Endothelial cell of umbilical vein (primary cell): ENCODE measurements around the gene ZER1. TPM values are rescaled to one million over a fixed set of nuclear protein-coding genes. Genes with fewer than 3 reads are reported as not detected.

Source experiments
- BruUV-seq: library from RNA; stranded (reverse); fragments of 400-500 nt; replicated peaks from 2 replicates; lab custom pipeline; 2021; lab: Mats Ljungman, UMichigan
- CTCF ChIA-PET: fragments of 300-600, 350-600 bp; sonication (Branson Sonifier 250); formaldehyde crosslinking; loops from one replicate; lab custom pipeline; 2021; ENCODE audit warnings: antibody characterized with exemption, inconsistent platforms; lab: Charles Lee
- POLR2A ChIA-PET: fragments of 300-600, 350-600 bp; sonication (Branson Sonifier 250); formaldehyde crosslinking; loops from one replicate; lab custom pipeline; 2021; ENCODE audit warnings: antibody characterized with exemption, inconsistent platforms; lab: Charles Lee
- DNase-seq: peaks from one replicate; pipeline ENCODE4 v3.0.0-alpha.2; 2011; ENCODE audit warnings: low read depth, low spot score
- FAIRE-seq: peaks from 2 replicates; lab custom pipeline; 2011; peaks lifted over from hg19 to GRCh38; lab: Jason Lieb, UNC
- H2AFZ ChIP-seq: 2 replicates; pipeline ENCODE4 v1.6.0; 2012; ENCODE audit warnings: low read depth, low read length, control low read depth, inconsistent platforms
- H3K27ac ChIP-seq: 2 replicates; pipeline ENCODE4 v1.5.1; 2011; ENCODE audit warnings: low read depth, mild to moderate bottlenecking, control low read depth, low read length, moderate library complexity; ENCODE audit not compliant: insufficient read depth
- H3K27me3 ChIP-seq, 2 experiments: 2 replicates each; pipeline versions ENCODE4 v1.6.0 to v1.6.1; 2011; ENCODE audit warnings: low read length in 2 of 2, mixed read lengths in 1 of 2; ENCODE audit not compliant: control insufficient read depth in 2 of 2, insufficient read depth in 2 of 2
- H3K36me3 ChIP-seq, 2 experiments: 2 replicates in 1 of 2; 3 replicates in 1 of 2; pipeline ENCODE4 v1.5.1; 2011; ENCODE audit warnings: low read length in 2 of 2, mild to moderate bottlenecking in 1 of 2, moderate library complexity in 1 of 2; ENCODE audit not compliant: control insufficient read depth in 2 of 2, insufficient read depth in 2 of 2; ENCODE audit errors: extremely low read depth in 1 of 2
- H3K4me1 ChIP-seq: 3 replicates; pipeline ENCODE4 v1.5.1; 2011; ENCODE audit warnings: mild to moderate bottlenecking, low read length; ENCODE audit not compliant: control insufficient read depth, insufficient read depth; ENCODE audit errors: extremely low read depth
- H3K4me2 ChIP-seq: 2 replicates; pipeline ENCODE4 v1.6.1; 2011; ENCODE audit warnings: low read length, control low read depth, mixed read lengths; ENCODE audit not compliant: insufficient read depth
- H3K4me3 ChIP-seq, 3 experiments: fragments of 200-600 bp in 1 of 3; sonication (generic), shearing (Covaris generic) in 1 of 3; replicated peaks in 1 of 3; 2 replicates each; pipeline ENCODE4 v1.5.1; 2011 to 2016; ENCODE audit warnings: control low read depth in 3 of 3, low read length in 3 of 3, mild to moderate bottlenecking in 2 of 3, inconsistent platforms in 1 of 3, low read depth in 1 of 3, moderate library complexity in 1 of 3; ENCODE audit not compliant: insufficient read depth in 1 of 3
- H3K79me2 ChIP-seq: 2 replicates; pipeline ENCODE4 v1.6.0; 2012; ENCODE audit warnings: low read length, inconsistent platforms; ENCODE audit not compliant: control insufficient read depth, insufficient read depth
- H3K9ac ChIP-seq: replicated peaks from 2 replicates; pipeline ENCODE3; 2011; ENCODE audit warnings: low read length, control low read depth; ENCODE audit not compliant: insufficient read depth; ENCODE audit errors: extremely low read depth
- H3K9me1 ChIP-seq: replicated peaks from 3 replicates; pipeline ENCODE4 v1.6.0; 2011; ENCODE audit warnings: mild to moderate bottlenecking, low read length; ENCODE audit not compliant: control insufficient read depth, insufficient read depth; ENCODE audit errors: extremely low read depth
- H3K9me3 ChIP-seq: replicated peaks from 2 replicates; pipeline ENCODE4 v1.5.1; 2012; ENCODE audit warnings: low read length, inconsistent platforms; ENCODE audit not compliant: control insufficient read depth, insufficient read depth
- H4K20me1 ChIP-seq: replicated peaks from 2 replicates; pipeline ENCODE3; 2011; ENCODE audit warnings: mild to moderate bottlenecking, low read length; ENCODE audit not compliant: control insufficient read depth, insufficient read depth; ENCODE audit errors: extremely low read depth
- EZH2 ChIP-seq: IDR thresholded peaks from 2 replicates; pipeline ENCODE4 v1.6.1; 2012; ENCODE audit warnings: borderline replicate concordance, low read depth, mild to moderate bottlenecking, moderate library complexity, low read length, inconsistent platforms; ENCODE audit not compliant: severe bottlenecking
- FOS ChIP-seq: IDR thresholded peaks from 2 replicates; pipeline ENCODE4 v1.6.1; 2011; ENCODE audit warnings: mild to moderate bottlenecking, low read length, moderate library complexity, borderline replicate concordance; ENCODE audit not compliant: insufficient read depth
- GATA2 ChIP-seq: IDR thresholded peaks from 2 replicates; pipeline ENCODE4 v1.7.0; 2011; ENCODE audit warnings: low read depth, mild to moderate bottlenecking, moderate library complexity, mixed read lengths, low read length; ENCODE audit not compliant: insufficient read length, insufficient read depth
- JUN ChIP-seq: IDR thresholded peaks from 2 replicates; pipeline ENCODE4 v1.6.1; 2011; ENCODE audit warnings: borderline replicate concordance, low read depth; ENCODE audit not compliant: insufficient read length, insufficient read depth
- MAX ChIP-seq: IDR thresholded peaks from 2 replicates; pipeline ENCODE4 v1.6.1; 2011; ENCODE audit not compliant: insufficient read depth, insufficient read length
- MYC ChIP-seq: IDR thresholded peaks from one replicate; pipeline ENCODE4 v1.6.1; 2011; ENCODE audit warnings: mild to moderate bottlenecking, low read depth, low read length
- POLR2A ChIP-seq: IDR thresholded peaks from 2 replicates; pipeline ENCODE4 v1.6.1; 2012; ENCODE audit warnings: low read depth, mild to moderate bottlenecking, control low read depth, low read length
- POLR2AphosphoS5 ChIP-seq: IDR thresholded peaks from 2 replicates; pipeline ENCODE4 v1.6.1; 2012; ENCODE audit warnings: low read depth, mild to moderate bottlenecking, control low read depth, low read length, moderate library complexity; ENCODE audit not compliant: insufficient read depth
- dilution Hi-C: fragments of 300-500 bp; cut with MboI; formaldehyde crosslinking; loops from one replicate; pipeline ENCODE4 v1.15.0; 2019; ENCODE audit warnings: low sequenced_read_pairs; ENCODE audit not compliant: extremely low pct_ligation_motif_present
- intact Hi-C: fragments of 100-400 bp; cut with micrococcal nuclease; formaldehyde crosslinking; loops from one replicate; pipeline ENCODE4 v1.10.0; 2022
- polyA plus RNA-seq, 4 experiments: library from polyadenylated mRNA; depleted of rRNA in 3 of 4; stranded (reverse) in 3 of 4; unstranded in 1 of 4; fragments of >200 nt; gene quantifications; 2 replicates each; pipeline versions ENCODE4 v1.2.1 to v1.2.3, GENCODE V29; 2011 to 2012; ENCODE audit warnings: missing spikeins in 1 of 4
- total RNA-seq: library from RNA; stranded (reverse); gene quantifications from 2 replicates; pipeline ENCODE4 v1.2.3, GENCODE V29; 2021
- TF ChIP-seq, protein P1 (sequence below), 2 donors: IDR thresholded peaks; 1 replicate in 1 of 2; 2 replicates in 1 of 2; pipeline ENCODE4 v1.5.1; 2011; ENCODE audit warnings: low read length in 2 of 2, mild to moderate bottlenecking in 2 of 2, moderate library complexity in 2 of 2, control low read depth in 1 of 2, inconsistent platforms in 1 of 2, low read depth in 1 of 2; ENCODE audit not compliant: insufficient read depth in 1 of 2; ENCODE audit errors: extremely low read depth in 1 of 2

The ZER1 gene
- total and polyA plus RNA-seq, 2 donors (not counting 3 experiments of a cell fraction or from before 2014, with no cell fraction given): 23.0 to 29.9 TPM

DNA sequence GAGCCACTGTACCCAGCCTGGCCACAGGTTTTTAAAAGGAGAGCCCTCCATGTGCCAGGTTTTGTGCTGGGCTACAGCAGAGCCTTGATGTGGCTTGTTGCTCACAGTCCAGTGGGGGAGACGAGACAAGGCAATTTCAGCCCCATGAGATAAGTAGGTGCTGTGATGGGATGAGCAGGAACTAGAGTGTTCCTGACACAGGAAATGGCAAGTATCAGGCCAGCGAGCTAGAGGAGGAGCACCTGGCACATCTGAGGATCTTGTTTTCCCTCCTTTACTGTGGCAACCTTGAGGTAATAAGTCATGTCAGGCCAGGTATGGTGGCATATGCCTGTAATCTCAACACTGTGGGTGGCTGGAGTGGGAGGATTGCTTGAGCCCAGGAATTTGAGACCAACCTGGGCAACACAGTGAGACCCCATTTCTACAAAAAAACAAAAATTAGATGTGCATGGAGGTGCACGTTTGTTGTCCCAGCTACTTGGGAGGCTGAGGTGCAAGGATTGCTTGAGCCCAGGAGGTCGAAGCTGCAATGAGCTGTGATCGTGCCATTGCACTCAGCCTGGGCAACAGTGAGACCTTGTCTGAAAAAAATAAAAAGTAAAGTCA lies 44.0 kb downstream of the ZER1 start:
- dilution Hi-C loops (no loop called here), intact Hi-C loops (no loop called here)
- Histone ChIP-seq H3K4me3 (no peak overlapping the region), H3K27ac (no peak overlapping the region), H3K4me2 (no peak overlapping the region), H3K4me1 (peaks cover 5% of the 10 kb centered on the region), H3K9ac (no peak overlapping the region), H4K20me1 (no peaks in the 10 kb centered on the region), H3K9me1 (no peaks in the 10 kb centered on the region), H3K79me2 (no peaks in the 10 kb centered on the region), H2AFZ (no peak overlapping the region), H3K9me3 (no peaks in the 10 kb centered on the region), H3K36me3 (no peaks in the 10 kb centered on the region), H3K27me3 (no peaks in the 10 kb centered on the region)
- ChIA-PET CTCF (interaction anchor here (0.9 to 1.3 kb wide), 2 partner anchors 26 to 90 kb away, joined by 3 read pairs; partner anchors contain the start of gene PKN3), POLR2A (no interaction called here)
- DNase-seq: no peak
- no TSS peak for BruUV-seq
- no peak for TF ChIP-seq FOS
- no peak for TF ChIP-seq JUN
- no peak for TF ChIP-seq POLR2AphosphoS5
- TF ChIP-seq EZH2: no peak
- no peak for TF ChIP-seq GATA2
- TF ChIP-seq, protein P1, sequence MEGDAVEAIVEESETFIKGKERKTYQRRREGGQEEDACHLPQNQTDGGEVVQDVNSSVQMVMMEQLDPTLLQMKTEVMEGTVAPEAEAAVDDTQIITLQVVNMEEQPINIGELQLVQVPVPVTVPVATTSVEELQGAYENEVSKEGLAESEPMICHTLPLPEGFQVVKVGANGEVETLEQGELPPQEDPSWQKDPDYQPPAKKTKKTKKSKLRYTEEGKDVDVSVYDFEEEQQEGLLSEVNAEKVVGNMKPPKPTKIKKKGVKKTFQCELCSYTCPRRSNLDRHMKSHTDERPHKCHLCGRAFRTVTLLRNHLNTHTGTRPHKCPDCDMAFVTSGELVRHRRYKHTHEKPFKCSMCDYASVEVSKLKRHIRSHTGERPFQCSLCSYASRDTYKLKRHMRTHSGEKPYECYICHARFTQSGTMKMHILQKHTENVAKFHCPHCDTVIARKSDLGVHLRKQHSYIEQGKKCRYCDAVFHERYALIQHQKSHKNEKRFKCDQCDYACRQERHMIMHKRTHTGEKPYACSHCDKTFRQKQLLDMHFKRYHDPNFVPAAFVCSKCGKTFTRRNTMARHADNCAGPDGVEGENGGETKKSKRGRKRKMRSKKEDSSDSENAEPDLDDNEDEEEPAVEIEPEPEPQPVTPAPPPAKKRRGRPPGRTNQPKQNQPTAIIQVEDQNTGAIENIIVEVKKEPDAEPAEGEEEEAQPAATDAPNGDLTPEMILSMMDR (IDR thresholded peaks at IDR 0.05; ENCODE audit: extremely low read depth in 1 of 2, insufficient read depth in 1 of 2, low read depth in 1 of 2, low read length in 2 of 2): no peak
- TF ChIP-seq MAX: no peak
- TF ChIP-seq POLR2A: no peak
- TF ChIP-seq MYC: no peak
- FAIRE-seq: no peak
